WTC11 (cell line): ENCODE results near the gene TASL. TPM values are rescaled to one million over a fixed set of nuclear protein-coding genes. Genes with fewer than 3 reads are reported as not detected.

ENCODE experiments used
- ATAC-seq: fragments of 200-7000 bp; cut with Tn5 transposase; 2 replicates; pipeline ENCODE4 v1.10.0; 2021; ENCODE audit warnings: mild to moderate bottlenecking, moderate library complexity
- CTCF ChIA-PET: fragments of 300-600 bp; sonication (Branson Sonifier 250); formaldehyde crosslinking; loops from one replicate; lab custom pipeline; 2021; ENCODE audit warnings: antibody characterized with exemption; lab: Charles Lee
- POLR2A ChIA-PET: fragments of 350-600 bp; sonication (Branson Sonifier 250); formaldehyde crosslinking; loops from one replicate; lab custom pipeline; 2021; ENCODE audit warnings: antibody characterized with exemption; lab: Charles Lee
- DNase-seq: peaks from one replicate; pipeline ENCODE4 v3.0.0; 2021; ENCODE audit warnings: low spot score
- H3K27ac Mint-ChIP-seq: 2 replicates; pipeline ENCODE4 v1.8.0; 2021; ENCODE audit warnings: mixed read lengths
- H3K27me3 Mint-ChIP-seq: 2 replicates; pipeline ENCODE4 v1.8.0; 2021; ENCODE audit warnings: low read depth, mild to moderate bottlenecking, moderate library complexity, mixed read lengths
- H3K36me3 Mint-ChIP-seq: 2 replicates; pipeline ENCODE4 v1.8.0; 2021; ENCODE audit warnings: mixed read lengths
- H3K4me1 Mint-ChIP-seq: 2 replicates; pipeline ENCODE4 v1.8.0; 2022; ENCODE audit warnings: mixed read lengths
- H3K4me3 Mint-ChIP-seq: 2 replicates; pipeline ENCODE4 v1.8.0; 2021; ENCODE audit warnings: mild to moderate bottlenecking, moderate library complexity, mixed read lengths
- H3K9me3 Mint-ChIP-seq: 2 replicates; pipeline ENCODE4 v1.8.0; 2021; ENCODE audit warnings: mixed read lengths
- AR ChIP-seq: fragments of 250-450 bp; sonication (Bioruptor Pico); IDR thresholded peaks from 2 replicates; pipeline ENCODE4 v1.9.0; 2021; ENCODE audit warnings: mild to moderate bottlenecking
- ATF1 ChIP-seq: sonication (generic); formaldehyde crosslinking; IDR thresholded peaks from 2 replicates; pipeline ENCODE4 v1.8.1; 2023; ENCODE audit warnings: mild to moderate bottlenecking, moderate library complexity, missing genetic modification reagents
- ATF2 ChIP-seq: sonication (generic); formaldehyde crosslinking; IDR thresholded peaks from 2 replicates; pipeline ENCODE4 v1.8.1; 2022; ENCODE audit warnings: low read depth, missing genetic modification reagents, borderline replicate concordance
- E2F1 ChIP-seq: sonication (generic); formaldehyde crosslinking; IDR thresholded peaks from 2 replicates; pipeline ENCODE4 v1.8.0; 2022; ENCODE audit warnings: mild to moderate bottlenecking, missing genetic modification reagents
- HMGA2 ChIP-seq: fragments of 250-450 bp; sonication (Bioruptor Pico); IDR thresholded peaks from 2 replicates; pipeline ENCODE4 v1.4.0; 2021; ENCODE audit warnings: mild to moderate bottlenecking, moderate library complexity
- PRDM15 ChIP-seq: sonication (generic); formaldehyde crosslinking; IDR thresholded peaks from 2 replicates; pipeline ENCODE4 v1.8.0; 2022; ENCODE audit warnings: missing genetic modification reagents
- STAT6 ChIP-seq: sonication (generic); formaldehyde crosslinking; conservative IDR thresholded peaks from 2 replicates; pipeline ENCODE4 v1.8.1; 2023; ENCODE audit warnings: mild to moderate bottlenecking, low read depth, missing genetic modification reagents, moderate library complexity
- TEAD1 ChIP-seq: sonication (generic); formaldehyde crosslinking; IDR thresholded peaks from 2 replicates; pipeline ENCODE4 v1.8.0; 2022; ENCODE audit warnings: mild to moderate bottlenecking, missing genetic modification reagents
- TP53 ChIP-seq: sonication (generic); formaldehyde crosslinking; IDR thresholded peaks from 2 replicates; pipeline ENCODE4 v1.8.1; 2023; ENCODE audit warnings: mild to moderate bottlenecking, missing genetic modification reagents
- ZBTB43 ChIP-seq: sonication (generic); formaldehyde crosslinking; IDR thresholded peaks from 2 replicates; pipeline ENCODE4 v1.8.1; 2023; ENCODE audit warnings: mild to moderate bottlenecking, missing genetic modification reagents
- ZNF232 ChIP-seq: sonication (generic); formaldehyde crosslinking; IDR thresholded peaks from 2 replicates; pipeline ENCODE4 v1.8.0; 2022; ENCODE audit warnings: mild to moderate bottlenecking, missing genetic modification reagents
- ZNF512 ChIP-seq: sonication (generic); formaldehyde crosslinking; IDR thresholded peaks from 2 replicates; pipeline ENCODE4 v1.8.1; 2022; ENCODE audit warnings: missing genetic modification reagents, borderline replicate concordance
- total RNA-seq: library from RNA; stranded (reverse); gene quantifications from 3 replicates; pipeline ENCODE4 v1.2.3, GENCODE V29; 2021

TASL gene
- total RNA-seq, 1 experiment from 2014 or later = not detected

- no peak overlapping the region for H3K4me3 Mint-ChIP-seq
- POLR2A ChIA-PET = no interaction called here
- no peak for TF ChIP-seq STAT6 (CRISPR knock-in tag)
- no peak for TF ChIP-seq AR
- TF ChIP-seq ZBTB43 (CRISPR knock-in tag) = no peak
- no peak for TF ChIP-seq ATF2 (CRISPR knock-in tag)
- TF ChIP-seq TP53 = no peak
- no peak for TF ChIP-seq ATF1
- TF ChIP-seq ZNF232 (CRISPR knock-in tag) = no peak
- TF ChIP-seq E2F1 (CRISPR knock-in tag) = no peak
- TF ChIP-seq PRDM15 (CRISPR knock-in tag) = no peak
- TF ChIP-seq HMGA2 (CRISPR knock-in tag) = no peak
- TF ChIP-seq TEAD1 (CRISPR knock-in tag) = no peak
- no peak for TF ChIP-seq ZNF512 (CRISPR knock-in tag)
- H3K36me3 Mint-ChIP-seq = 0 out of 2 replicates have a peak, but pooled peaks cover 4% of the 10 kb centered on the region
- no peaks in the 10 kb centered on the region for H3K4me1 Mint-ChIP-seq
- H3K27ac Mint-ChIP-seq = no peak overlapping the region
- no peak for DNase-seq
- no peak for ATAC-seq
- peaks cover 11% of the 10 kb centered on the region for H3K9me3 Mint-ChIP-seq
- no peaks in the 10 kb centered on the region; the same call in 1 of the 2 replicates for H3K27me3 Mint-ChIP-seq
- CTCF ChIA-PET = no interaction called here
These were observed 51.8 kb downstream of the TASL start for GRCh38 chrX:30525732-30526131.
